Body of pancreas (tissue), 4 donors: Measurements from ENCODE around the gene SUSD4.

Source experiments
- CTCF ChIP-seq, 7 experiments: fragments of 450-650 bp in 4 of 7; fragments of 200-600 bp in 3 of 7; sonication (generic) in 3 of 7; IDR thresholded peaks; one replicate each; pipeline ENCODE4 v1.5.1; 2016 to 2019; ENCODE audit warnings: antibody characterized with exemption in 7 of 7
- POLR2A ChIP-seq, 3 donors: fragments of 450-650 bp; IDR thresholded peaks; one replicate each; pipeline ENCODE4 v1.6.1; 2016; ENCODE audit warnings: antibody characterized with exemption in 3 of 3, mild to moderate bottlenecking in 2 of 3

DNA sequence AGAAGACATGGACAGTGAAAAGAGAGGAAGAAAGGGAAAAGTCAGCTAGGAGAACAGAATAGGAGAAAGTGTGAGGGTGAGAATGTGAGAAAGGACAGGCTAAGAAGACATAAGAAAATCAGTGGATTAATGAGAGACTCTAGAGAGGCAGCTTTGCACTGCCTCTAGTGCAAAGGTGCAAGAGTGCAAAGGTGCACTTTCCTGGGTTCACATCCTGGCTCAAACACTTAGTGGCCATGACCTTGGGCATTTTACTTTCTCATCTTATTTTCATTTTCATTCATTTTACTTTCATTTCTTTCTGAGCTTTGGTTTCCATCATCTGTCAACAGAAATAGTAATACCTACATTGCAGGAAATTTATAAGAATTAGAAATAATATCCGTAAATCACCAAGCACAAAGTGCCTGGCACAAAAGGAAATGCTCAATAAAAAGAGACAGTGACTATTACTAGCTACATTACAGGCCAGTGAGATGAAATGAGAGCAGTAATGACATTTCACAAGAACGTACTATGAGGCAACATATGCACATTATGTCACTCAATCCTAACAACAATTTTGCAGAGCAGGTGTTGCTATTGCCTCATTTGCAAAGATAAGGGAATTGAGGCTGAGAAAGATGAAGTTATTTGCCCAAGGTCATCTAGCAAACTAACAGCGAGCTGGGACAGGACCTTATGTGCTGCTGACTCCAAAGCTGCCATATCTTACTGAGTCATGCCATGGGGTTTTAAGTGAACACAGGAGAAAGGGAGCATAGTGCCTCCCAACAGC, 113.9 kb downstream of the SUSD4 start:
- TF ChIP-seq CTCF (IDR thresholded peaks at IDR 0.05): no peak
- no peak for TF ChIP-seq POLR2A (IDR thresholded peaks at IDR 0.05)
